Spleen (tissue), 11 donors: ENCODE data around the gene KCNE4. TPM values are rescaled to one million over a fixed set of nuclear protein-coding genes. Genes with fewer than 3 reads are reported as not detected.

Source experiments
- DNase-seq: peaks from one replicate; pipeline ENCODE4 v3.0.0-alpha.2; 2020
- H3K27ac ChIP-seq, 8 donors: fragments of 200-600 bp; sonication (generic) in 7 of 8; 1 replicate in 4 of 8; 2 replicates in 4 of 8; pipeline versions ENCODE4 v1.5.0 to v1.8.0; 2016 to 2021; ENCODE audit warnings: inconsistent platforms in 4 of 8, mild to moderate bottlenecking in 4 of 8, moderate library complexity in 1 of 8
- H3K27me3 ChIP-seq, 7 donors: fragments of 200-600 bp; sonication (generic) in 6 of 7; replicated peaks in 1 of 7; 1 replicate in 4 of 7; 2 replicates in 3 of 7; pipeline versions ENCODE4 v1.5.0 to v1.8.0; 2016 to 2021; ENCODE audit warnings: inconsistent platforms in 3 of 7, mild to moderate bottlenecking in 1 of 7
- H3K36me3 ChIP-seq, 6 donors: fragments of 200-600 bp; sonication (generic) in 5 of 6; 1 replicate in 4 of 6; 2 replicates in 2 of 6; pipeline versions ENCODE4 v1.5.0 to v1.8.0; 2016 to 2021; ENCODE audit warnings: inconsistent platforms in 2 of 6
- H3K4me1 ChIP-seq, 6 donors: fragments of 200-600 bp; sonication (generic) in 5 of 6; 1 replicate in 3 of 6; 2 replicates in 3 of 6; pipeline versions ENCODE4 v1.5.0 to v1.8.0; 2016 to 2021; ENCODE audit warnings: inconsistent platforms in 3 of 6
- H3K4me3 ChIP-seq, 8 donors: fragments of 200-600 bp; sonication (generic) in 7 of 8; 1 replicate in 4 of 8; 2 replicates in 4 of 8; pipeline versions ENCODE4 v1.5.0 to v1.8.0; 2016 to 2021; ENCODE audit warnings: inconsistent platforms in 4 of 8, mild to moderate bottlenecking in 4 of 8, moderate library complexity in 2 of 8
- H3K9me3 ChIP-seq, 8 donors: fragments of 200-600 bp; sonication (generic) in 7 of 8; 1 replicate in 4 of 8; 2 replicates in 4 of 8; pipeline versions ENCODE4 v1.5.0 to v1.8.0; 2016 to 2021; ENCODE audit warnings: inconsistent platforms in 4 of 8
- POLR2A ChIP-seq, 3 donors: fragments of 450-650 bp; IDR thresholded peaks; one replicate each; pipeline ENCODE4 v1.5.1; 2017; ENCODE audit warnings: antibody characterized with exemption in 3 of 3, mild to moderate bottlenecking in 1 of 3
- POLR2AphosphoS5 ChIP-seq, 3 donors: sonication (generic); formaldehyde crosslinking; IDR thresholded peaks; one replicate each; pipeline ENCODE4 v1.5.1; 2017; ENCODE audit warnings: antibody characterized with exemption in 3 of 3
- WGBS, 5 donors: extraction: QIAGEN DNeasy Blood & Tissue Kit in 3 of 5; methylation state at CpG; one replicate each; pipeline versions ENCODE4 v1.1.5 to v1.1.7; 2013 to 2018; 5-methylcytosine and 5-hydroxymethylcytosine counted together
- intact Hi-C: fragments of 100-400 bp; cut with DNase I; formaldehyde crosslinking; loops from one replicate; pipeline ENCODE4 v1.15.0; 2023; ENCODE audit warnings: low total_unique reads
- polyA plus RNA-seq, 3 donors: library from polyadenylated mRNA; stranded (reverse); fragments of 200-250 nt; gene quantifications; one replicate each; pipeline ENCODE4 v1.2.1, GENCODE V29; 2013
- total RNA-seq, 7 donors: library from RNA; depleted of rRNA in 3 of 7; stranded (reverse); fragments of >200 nt in 3 of 7; fragmentation: NEBNext Ultra II Directional in 4 of 7; extraction: Animal tissue kit (Norgen Biotek cat#: 25700) in 4 of 7; gene quantifications; one replicate each; pipeline versions ENCODE4 v1.1.0 to v1.2.1, GENCODE V29; 2016 to 2021
- TF ChIP-seq, protein P1 (sequence below), 11 experiments: fragments of 200-600 bp in 7 of 11; fragments of 450-650 bp in 4 of 11; sonication (generic) in 4 of 11; IDR thresholded peaks in 8 of 11; conservative IDR thresholded peaks in 3 of 11; 1 replicate in 7 of 11; 2 replicates in 4 of 11; pipeline versions ENCODE4 v1.4.0 to v1.8.0; 2016 to 2021; ENCODE audit warnings: antibody characterized with exemption in 11 of 11, inconsistent platforms in 4 of 11, mild to moderate bottlenecking in 1 of 11
- donor health status: healthy with polysubstance abuse.
- donor health status: DM: no; HTN: no; CAD: no; lungs with moderate emphysema.
- donor health status: DM: no; HTN: no; CAD: no.
- donor health status: Bipolar disorder and iron deficiency.
- donor health status: healthy.
- donor health status: DM: no; HTN: no; CAD: no.
- donor health status: DM: yes; HTN: yes; CAD: no.

KCNE4 gene
- total and polyA plus RNA-seq, 10 donors = 1.0 to 25.0 (median 4.3) TPM

- no peaks in the 10 kb centered on the region for H3K27me3 ChIP-seq
- intact Hi-C loops = no loop called here
- no peak for DNase-seq
- H3K27ac ChIP-seq = no peak overlapping the region
- no peak for TF ChIP-seq POLR2A (IDR thresholded peaks at IDR 0.05)
- TF ChIP-seq, protein P1, sequence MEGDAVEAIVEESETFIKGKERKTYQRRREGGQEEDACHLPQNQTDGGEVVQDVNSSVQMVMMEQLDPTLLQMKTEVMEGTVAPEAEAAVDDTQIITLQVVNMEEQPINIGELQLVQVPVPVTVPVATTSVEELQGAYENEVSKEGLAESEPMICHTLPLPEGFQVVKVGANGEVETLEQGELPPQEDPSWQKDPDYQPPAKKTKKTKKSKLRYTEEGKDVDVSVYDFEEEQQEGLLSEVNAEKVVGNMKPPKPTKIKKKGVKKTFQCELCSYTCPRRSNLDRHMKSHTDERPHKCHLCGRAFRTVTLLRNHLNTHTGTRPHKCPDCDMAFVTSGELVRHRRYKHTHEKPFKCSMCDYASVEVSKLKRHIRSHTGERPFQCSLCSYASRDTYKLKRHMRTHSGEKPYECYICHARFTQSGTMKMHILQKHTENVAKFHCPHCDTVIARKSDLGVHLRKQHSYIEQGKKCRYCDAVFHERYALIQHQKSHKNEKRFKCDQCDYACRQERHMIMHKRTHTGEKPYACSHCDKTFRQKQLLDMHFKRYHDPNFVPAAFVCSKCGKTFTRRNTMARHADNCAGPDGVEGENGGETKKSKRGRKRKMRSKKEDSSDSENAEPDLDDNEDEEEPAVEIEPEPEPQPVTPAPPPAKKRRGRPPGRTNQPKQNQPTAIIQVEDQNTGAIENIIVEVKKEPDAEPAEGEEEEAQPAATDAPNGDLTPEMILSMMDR (IDR thresholded peaks at IDR 0.05 in 8 of 11, conservative IDR thresholded peaks at IDR 0.05 in 3 of 11) = no peak
- TF ChIP-seq POLR2AphosphoS5 (IDR thresholded peaks at IDR 0.05) = no peak
- no peak overlapping the region for H3K4me3 ChIP-seq
- H3K4me1 ChIP-seq = no peaks in the 10 kb centered on the region
- no peaks in the 10 kb centered on the region for H3K9me3 ChIP-seq
- 66 to 88% (median 82%) methylated on average over 3 of the region's 3 CpGs for WGBS, 5 donors
- no peaks in the 10 kb centered on the region for H3K36me3 ChIP-seq
Measured at GRCh38 chr2:223072826-223073225, 20.8 kb downstream of the KCNE4 start.

- Histone ChIP-seq H3K4me3 (no peak overlapping the region), H3K9me3 (no peaks in the 10 kb centered on the region), H3K4me1 (no peaks in the 10 kb centered on the region), H3K36me3 (no peaks in the 10 kb centered on the region), H3K27ac (no peak overlapping the region), H3K27me3 (no peaks in the 10 kb centered on the region)
- 60 to 91% (median 65%) methylated on average over 6 of the region's 6 CpGs for WGBS, 5 donors
- intact Hi-C loops = no loop called here
- DNase-seq = no peak
- TF ChIP-seq POLR2AphosphoS5 (IDR thresholded peaks at IDR 0.05) = no peak
- TF ChIP-seq POLR2A (IDR thresholded peaks at IDR 0.05) = no peak
- TF ChIP-seq, protein P1 (IDR thresholded peaks at IDR 0.05 in 8 of 11, conservative IDR thresholded peaks at IDR 0.05 in 3 of 11) = no peak
Measured at GRCh38 chr2:223075301-223076270, 23.6 kb downstream of the KCNE4 start.

GRCh38 chr2:223076573-223076972 lies 24.6 kb downstream of the KCNE4 start:
- H3K27ac ChIP-seq = no peak overlapping the region
- no peaks in the 10 kb centered on the region for H3K27me3 ChIP-seq
- WGBS, 5 donors = 50 to 86% (median 69%) methylated on average over 6 of the region's 6 CpGs
- no peak overlapping the region for H3K4me3 ChIP-seq
- H3K4me1 ChIP-seq = no peaks in the 10 kb centered on the region
- TF ChIP-seq, protein P1 (IDR thresholded peaks at IDR 0.05 in 8 of 11, conservative IDR thresholded peaks at IDR 0.05 in 3 of 11) = no peak
- TF ChIP-seq POLR2AphosphoS5 (IDR thresholded peaks at IDR 0.05) (no peak), POLR2A (IDR thresholded peaks at IDR 0.05) (no peak)
- intact Hi-C loops = no loop called here
- no peaks in the 10 kb centered on the region for H3K36me3 ChIP-seq
- DNase-seq = no peak
- no peaks in the 10 kb centered on the region for H3K9me3 ChIP-seq

GRCh38 chr2:223078482-223078881 lies 26.5 kb downstream of the KCNE4 start:
- WGBS, 5 donors = 89 to 100% (median 95%) methylated on average over 1 of the region's 1 CpG
- intact Hi-C loops = no loop called here

More at GRCh38 chr2:223078482-223078881, 26.5 kb downstream of the KCNE4 start:
- Histone ChIP-seq H3K4me3 (no peak overlapping the region), H3K27me3 (no peaks in the 10 kb centered on the region), H3K36me3 (no peaks in the 10 kb centered on the region), H3K4me1 (no peaks in the 10 kb centered on the region), H3K27ac (no peak overlapping the region), H3K9me3 (no peaks in the 10 kb centered on the region)
- no peak for TF ChIP-seq POLR2AphosphoS5 (IDR thresholded peaks at IDR 0.05)
- TF ChIP-seq POLR2A (IDR thresholded peaks at IDR 0.05) = no peak
- TF ChIP-seq, protein P1 (IDR thresholded peaks at IDR 0.05 in 8 of 11, conservative IDR thresholded peaks at IDR 0.05 in 3 of 11) = no peak
- DNase-seq = no peak
